Tibial nerve (tissue), 4 donors: ENCODE results near the gene SNX8.

ENCODE experiments used
- EP300 ChIP-seq, 2 donors: sonication (generic); formaldehyde crosslinking; IDR thresholded peaks; one replicate each; pipeline ENCODE4 v1.6.1; 2017; ENCODE audit warnings: antibody characterized with exemption in 2 of 2, mild to moderate bottlenecking in 1 of 2
- TF ChIP-seq, protein P1 (sequence below), 5 experiments: fragments of 200-600 bp in 3 of 5; fragments of 450-650 bp in 2 of 5; sonication (generic) in 3 of 5; IDR thresholded peaks; one replicate each; pipeline ENCODE4 v1.5.1; 2016 to 2019; ENCODE audit warnings: antibody characterized with exemption in 5 of 5, mild to moderate bottlenecking in 3 of 5, moderate library complexity in 2 of 5

DNA sequence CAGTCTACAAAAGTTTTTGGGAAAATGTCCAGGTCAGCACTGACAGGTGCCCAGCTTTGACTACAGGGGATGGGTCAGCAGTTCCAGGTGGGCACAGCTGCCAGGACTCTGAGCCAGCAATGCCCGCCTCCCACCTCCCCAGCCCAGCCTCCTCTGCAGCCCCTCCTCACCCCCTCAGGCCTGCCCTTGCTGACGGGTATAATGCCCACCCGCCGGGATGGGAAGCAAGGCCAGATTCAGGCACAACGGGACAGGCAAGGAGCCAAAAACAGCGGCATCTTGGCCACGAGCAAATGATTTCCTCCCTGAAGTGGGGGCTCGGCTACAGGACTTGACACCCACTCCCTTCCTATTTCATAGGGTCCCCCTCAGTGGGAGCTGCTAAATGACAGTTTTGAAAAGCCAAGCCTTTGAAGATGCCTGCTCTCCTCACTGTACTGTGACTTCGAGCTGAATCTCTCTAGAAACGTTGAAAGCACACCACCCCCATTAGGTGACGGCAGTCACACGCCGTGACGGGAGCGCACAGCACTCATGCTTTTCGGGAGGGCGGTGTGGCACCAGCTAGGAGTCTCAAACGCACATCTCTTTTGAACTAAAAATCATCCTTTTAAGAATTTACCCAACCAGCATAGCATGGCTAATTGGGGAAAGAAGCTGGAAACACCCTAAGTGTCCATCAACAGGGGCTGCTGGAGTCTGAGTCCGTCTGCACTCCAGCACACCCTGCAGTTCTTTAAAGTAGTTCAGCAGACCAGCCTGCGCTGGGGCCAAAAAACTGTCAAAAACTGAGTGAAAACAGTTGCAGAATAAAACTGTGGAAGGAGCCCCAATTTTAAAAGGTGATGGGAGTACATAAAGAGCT lies 111.1 kb downstream of the SNX8 start:
- TF ChIP-seq, protein P1, sequence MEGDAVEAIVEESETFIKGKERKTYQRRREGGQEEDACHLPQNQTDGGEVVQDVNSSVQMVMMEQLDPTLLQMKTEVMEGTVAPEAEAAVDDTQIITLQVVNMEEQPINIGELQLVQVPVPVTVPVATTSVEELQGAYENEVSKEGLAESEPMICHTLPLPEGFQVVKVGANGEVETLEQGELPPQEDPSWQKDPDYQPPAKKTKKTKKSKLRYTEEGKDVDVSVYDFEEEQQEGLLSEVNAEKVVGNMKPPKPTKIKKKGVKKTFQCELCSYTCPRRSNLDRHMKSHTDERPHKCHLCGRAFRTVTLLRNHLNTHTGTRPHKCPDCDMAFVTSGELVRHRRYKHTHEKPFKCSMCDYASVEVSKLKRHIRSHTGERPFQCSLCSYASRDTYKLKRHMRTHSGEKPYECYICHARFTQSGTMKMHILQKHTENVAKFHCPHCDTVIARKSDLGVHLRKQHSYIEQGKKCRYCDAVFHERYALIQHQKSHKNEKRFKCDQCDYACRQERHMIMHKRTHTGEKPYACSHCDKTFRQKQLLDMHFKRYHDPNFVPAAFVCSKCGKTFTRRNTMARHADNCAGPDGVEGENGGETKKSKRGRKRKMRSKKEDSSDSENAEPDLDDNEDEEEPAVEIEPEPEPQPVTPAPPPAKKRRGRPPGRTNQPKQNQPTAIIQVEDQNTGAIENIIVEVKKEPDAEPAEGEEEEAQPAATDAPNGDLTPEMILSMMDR (IDR thresholded peaks at IDR 0.05), result no peak
- no peak for TF ChIP-seq EP300 (IDR thresholded peaks at IDR 0.05)
